ENCODE data around the gene KRT25.

Gene KRT25, protein sequence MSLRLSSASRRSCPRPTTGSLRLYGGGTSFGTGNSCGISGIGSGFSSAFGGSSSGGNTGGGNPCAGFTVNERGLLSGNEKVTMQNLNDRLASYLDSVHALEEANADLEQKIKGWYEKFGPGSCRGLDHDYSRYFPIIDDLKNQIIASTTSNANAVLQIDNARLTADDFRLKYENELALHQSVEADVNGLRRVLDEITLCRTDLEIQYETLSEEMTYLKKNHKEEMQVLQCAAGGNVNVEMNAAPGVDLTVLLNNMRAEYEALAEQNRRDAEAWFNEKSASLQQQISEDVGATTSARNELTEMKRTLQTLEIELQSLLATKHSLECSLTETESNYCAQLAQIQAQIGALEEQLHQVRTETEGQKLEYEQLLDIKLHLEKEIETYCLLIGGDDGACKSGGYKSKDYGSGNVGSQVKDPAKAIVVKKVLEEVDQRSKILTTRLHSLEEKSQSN

DNA sequence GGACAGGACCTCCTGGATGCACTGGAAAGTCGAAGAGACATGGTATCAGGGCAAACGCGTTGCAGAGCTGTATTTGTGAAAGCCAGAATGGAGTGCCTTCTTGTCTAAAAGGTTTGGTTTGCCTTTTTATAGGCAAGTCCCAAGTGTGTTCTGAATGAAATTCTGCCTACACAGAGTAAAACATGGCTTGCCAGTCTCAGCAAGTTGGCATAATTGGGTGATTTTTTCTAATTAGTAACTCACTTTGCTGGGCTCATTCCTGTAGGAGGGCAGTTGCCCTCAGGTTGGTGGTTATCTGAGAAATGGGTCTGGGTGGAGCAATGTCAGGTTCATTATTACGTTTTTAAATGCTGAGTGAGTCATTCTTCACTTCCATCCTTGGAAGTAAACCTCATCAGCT lies at the start of gene KRT25:
Gene KRT25 (minus strand): TSS at position 101 of the 400 bp plus-strand sequence. CDS start 60 bp downstream, at position 41.
- TF ChIP-seq, protein P1, sequence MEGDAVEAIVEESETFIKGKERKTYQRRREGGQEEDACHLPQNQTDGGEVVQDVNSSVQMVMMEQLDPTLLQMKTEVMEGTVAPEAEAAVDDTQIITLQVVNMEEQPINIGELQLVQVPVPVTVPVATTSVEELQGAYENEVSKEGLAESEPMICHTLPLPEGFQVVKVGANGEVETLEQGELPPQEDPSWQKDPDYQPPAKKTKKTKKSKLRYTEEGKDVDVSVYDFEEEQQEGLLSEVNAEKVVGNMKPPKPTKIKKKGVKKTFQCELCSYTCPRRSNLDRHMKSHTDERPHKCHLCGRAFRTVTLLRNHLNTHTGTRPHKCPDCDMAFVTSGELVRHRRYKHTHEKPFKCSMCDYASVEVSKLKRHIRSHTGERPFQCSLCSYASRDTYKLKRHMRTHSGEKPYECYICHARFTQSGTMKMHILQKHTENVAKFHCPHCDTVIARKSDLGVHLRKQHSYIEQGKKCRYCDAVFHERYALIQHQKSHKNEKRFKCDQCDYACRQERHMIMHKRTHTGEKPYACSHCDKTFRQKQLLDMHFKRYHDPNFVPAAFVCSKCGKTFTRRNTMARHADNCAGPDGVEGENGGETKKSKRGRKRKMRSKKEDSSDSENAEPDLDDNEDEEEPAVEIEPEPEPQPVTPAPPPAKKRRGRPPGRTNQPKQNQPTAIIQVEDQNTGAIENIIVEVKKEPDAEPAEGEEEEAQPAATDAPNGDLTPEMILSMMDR (IDR thresholded peaks at IDR 0.05; ENCODE audit: low read depth, low read length): no peak
- TF ChIP-seq EZH2phosphoT487 (IDR thresholded peaks at IDR 0.05; ENCODE audit: low read depth): no peak
- H3K9ac ChIP-seq (ENCODE audit: low read length): no peak within 1 kb of the TSS
- no peaks in the 10 kb centered on the region for H4K20me1 ChIP-seq (ENCODE audit: insufficient read depth, low read length)
- no peaks in the 10 kb centered on the region for H3K36me3 ChIP-seq (replicated peaks; ENCODE audit: low read depth, low read length)
- H3K27me3 ChIP-seq (ENCODE audit: low read depth, low read length): no peaks in the 10 kb centered on the region
- H3K9me3 ChIP-seq (ENCODE audit: insufficient read depth, low read length): peaks cover 11% of the 10 kb centered on the region; the same call in 1 of the 2 replicates
- no peak within 1 kb of the TSS for H3K27ac ChIP-seq (ENCODE audit: low read length)
- H3K4me1 ChIP-seq (ENCODE audit: low read length): no peaks in the 10 kb centered on the region
- H3K4me3 ChIP-seq (ENCODE audit: low read length): no peak within 1 kb of the TSS
- H2AFZ ChIP-seq (ENCODE audit: low read depth, low read length): no peak within 1 kb of the TSS
- H3K4me2 ChIP-seq (ENCODE audit: low read length): no peak within 1 kb of the TSS
- no peaks in the 10 kb centered on the region for H3K79me2 ChIP-seq (ENCODE audit: low read length)

DNA sequence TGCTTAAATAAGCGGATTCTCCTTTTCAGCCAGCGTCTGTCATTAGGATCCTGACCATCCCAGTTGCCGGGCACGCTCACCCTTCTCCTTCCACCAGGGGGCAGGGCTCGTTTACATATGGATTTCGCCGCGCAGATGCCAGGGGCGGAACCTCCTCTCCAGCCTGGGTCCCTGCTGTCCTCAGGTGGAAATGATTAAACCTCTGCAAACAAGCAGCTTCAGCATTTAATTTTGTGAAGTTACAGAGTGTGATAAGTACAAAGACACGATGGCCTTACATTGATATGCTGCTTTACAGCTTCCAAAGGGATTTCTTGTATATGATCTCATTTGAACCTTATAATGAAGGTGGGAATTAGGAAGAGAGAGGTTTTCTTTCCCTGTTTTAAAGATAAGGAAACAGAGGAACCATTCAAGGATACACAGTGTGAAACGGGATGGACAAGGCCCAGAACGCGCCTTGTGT lies 48.5 kb upstream of the KRT25 start:
- Histone ChIP-seq H3K4me2 (ENCODE audit: low read length) (peak overlapping the region; percentile 52), H2AFZ (ENCODE audit: low read depth, low read length) (no peak overlapping the region; the same call in 1 of the 2 replicates)

DNA sequence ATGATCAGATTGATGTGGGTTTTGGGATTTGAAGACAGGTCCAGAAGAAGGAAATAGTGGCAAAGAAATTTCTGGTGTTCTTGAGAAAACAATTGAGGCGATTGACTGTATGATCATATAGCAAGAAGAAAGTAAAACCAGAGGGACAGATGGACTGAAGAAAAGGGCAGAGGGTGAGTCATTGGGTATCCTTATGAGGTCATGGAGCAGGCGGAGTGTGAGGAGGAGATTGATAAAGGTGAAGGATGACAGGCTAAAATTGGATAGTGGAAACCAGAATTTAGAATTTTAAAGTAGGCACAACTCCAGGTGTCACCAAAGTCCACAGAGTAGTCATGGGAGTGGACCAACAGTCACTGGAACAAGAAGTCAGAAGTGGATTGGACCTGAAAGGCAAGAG lies 46.0 kb upstream of the KRT25 start:
- no peak overlapping the region for H3K27ac ChIP-seq (ENCODE audit: low read length)
- H3K4me2 ChIP-seq (ENCODE audit: low read length): no peak overlapping the region
- no peaks in the 10 kb centered on the region for H3K9me3 ChIP-seq (ENCODE audit: insufficient read depth, low read length)
- H3K27me3 ChIP-seq (ENCODE audit: low read depth, low read length): peaks cover 28% of the 10 kb centered on the region
- no peak overlapping the region for H3K9ac ChIP-seq (ENCODE audit: low read length)
- TF ChIP-seq EZH2phosphoT487 (IDR thresholded peaks at IDR 0.05; ENCODE audit: low read depth): no peak
- TF ChIP-seq, protein P1 (IDR thresholded peaks at IDR 0.05; ENCODE audit: low read depth, low read length): no peak
- H2AFZ ChIP-seq (ENCODE audit: low read depth, low read length): no peak overlapping the region
- H4K20me1 ChIP-seq (ENCODE audit: insufficient read depth, low read length): no peaks in the 10 kb centered on the region
- H3K4me1 ChIP-seq (ENCODE audit: low read length): peaks cover 17% of the 10 kb centered on the region
- H3K79me2 ChIP-seq (ENCODE audit: low read length): no peaks in the 10 kb centered on the region
- H3K4me3 ChIP-seq (ENCODE audit: low read length): no peak overlapping the region
- H3K36me3 ChIP-seq (replicated peaks; ENCODE audit: low read depth, low read length): no peaks in the 10 kb centered on the region

More for the DNA sequence above, 48.5 kb upstream of the KRT25 start:
- Histone ChIP-seq H3K9ac (ENCODE audit: low read length) (no peak overlapping the region), H3K36me3 (replicated peaks; ENCODE audit: low read depth, low read length) (no peaks in the 10 kb centered on the region), H3K4me3 (ENCODE audit: low read length) (no peak overlapping the region), H3K9me3 (ENCODE audit: insufficient read depth, low read length) (no peaks in the 10 kb centered on the region), H4K20me1 (ENCODE audit: insufficient read depth, low read length) (no peaks in the 10 kb centered on the region), H3K27me3 (ENCODE audit: low read depth, low read length) (peaks cover 46% of the 10 kb centered on the region), H3K79me2 (ENCODE audit: low read length) (no peaks in the 10 kb centered on the region), H3K4me1 (ENCODE audit: low read length) (peaks cover 10% of the 10 kb centered on the region), H3K27ac (ENCODE audit: low read length) (no peak overlapping the region)
- no peak for TF ChIP-seq EZH2phosphoT487 (IDR thresholded peaks at IDR 0.05; ENCODE audit: low read depth)
- TF ChIP-seq, protein P1 (IDR thresholded peaks at IDR 0.05; ENCODE audit: low read depth, low read length): peak; percentile 87

DNA sequence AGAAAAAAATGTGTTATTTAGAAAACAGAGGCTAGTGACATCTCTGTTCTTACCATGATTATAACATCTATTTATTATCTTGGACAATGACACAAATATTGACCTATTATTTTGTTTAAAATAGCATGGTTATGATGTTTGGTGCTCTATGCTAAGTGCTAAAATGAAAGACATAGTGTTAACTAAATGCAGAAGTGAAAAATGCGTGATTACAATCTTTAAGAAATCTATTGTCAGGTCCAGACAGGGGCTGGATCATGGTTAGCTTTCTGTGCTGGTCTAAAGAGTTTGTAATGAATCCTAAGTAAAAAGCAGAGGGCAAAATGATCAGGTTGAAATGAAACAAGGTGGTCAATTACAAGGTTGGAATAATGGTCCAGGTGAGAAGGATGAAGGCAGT lies 45.2 kb upstream of the KRT25 start:
- no peak for TF ChIP-seq EZH2phosphoT487 (IDR thresholded peaks at IDR 0.05; ENCODE audit: low read depth)
- TF ChIP-seq, protein P1 (IDR thresholded peaks at IDR 0.05; ENCODE audit: low read depth, low read length): no peak
- H3K9ac ChIP-seq (ENCODE audit: low read length): no peak overlapping the region
- no peaks in the 10 kb centered on the region for H4K20me1 ChIP-seq (ENCODE audit: insufficient read depth, low read length)
- H3K27me3 ChIP-seq (ENCODE audit: low read depth, low read length): peaks cover 25% of the 10 kb centered on the region; the same call in 1 of the 2 replicates
- H3K27ac ChIP-seq (ENCODE audit: low read length): no peak overlapping the region
- H3K36me3 ChIP-seq (replicated peaks; ENCODE audit: low read depth, low read length): no peaks in the 10 kb centered on the region
- H2AFZ ChIP-seq (ENCODE audit: low read depth, low read length): no peak overlapping the region
- H3K4me2 ChIP-seq (ENCODE audit: low read length): no peak overlapping the region
- H3K4me1 ChIP-seq (ENCODE audit: low read length): peaks cover 25% of the 10 kb centered on the region
- no peak overlapping the region for H3K4me3 ChIP-seq (ENCODE audit: low read length)
- no peaks in the 10 kb centered on the region for H3K9me3 ChIP-seq (ENCODE audit: insufficient read depth, low read length)
- no peaks in the 10 kb centered on the region for H3K79me2 ChIP-seq (ENCODE audit: low read length)

Data from OCI-LY3 (cell line).